ENCODE measurements around the gene SMS.

DNA sequence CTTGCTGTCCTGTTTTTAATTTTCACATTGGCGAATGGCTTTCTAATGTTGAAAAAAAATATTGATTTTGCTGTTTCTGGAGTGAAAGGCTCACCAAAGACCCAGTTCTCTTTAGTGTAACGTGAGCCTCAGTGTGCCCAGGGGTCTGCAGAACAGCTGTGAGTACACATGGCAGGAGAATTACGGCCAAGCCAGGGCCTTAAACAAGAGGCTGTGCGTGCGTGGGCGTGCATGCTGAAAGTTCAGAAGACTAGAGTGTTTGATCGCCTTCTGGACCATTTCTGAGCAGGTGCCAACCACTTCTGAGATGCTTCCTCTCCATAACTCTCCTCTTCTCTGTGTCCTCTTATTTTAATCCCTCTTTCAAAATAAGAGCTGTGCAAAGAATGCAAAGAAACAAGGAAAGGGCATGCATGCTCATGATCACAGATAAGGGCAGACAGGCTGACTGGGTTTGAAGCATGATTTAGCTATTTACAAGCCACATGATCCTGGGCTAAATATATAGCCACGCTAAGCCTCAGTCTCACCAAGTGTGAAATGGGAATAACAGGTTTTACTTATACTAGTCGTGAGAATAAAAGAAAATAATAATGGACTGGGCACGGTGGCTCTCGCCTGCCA, 101.5 kb downstream of the SMS start:
- no peak for TF ChIP-seq CTCF (conservative IDR thresholded peaks at IDR 0.05; ENCODE audit: low read length)
- no peak for TF ChIP-seq EZH2phosphoT487 (IDR thresholded peaks at IDR 0.05; ENCODE audit: borderline replicate concordance, low read depth, low read length)

All from OCI-LY7 (cell line).